H9 (cell line): ENCODE results near the gene DGCR8. TPM values are rescaled to one million over a fixed set of nuclear protein-coding genes. Genes with fewer than 3 reads are reported as not detected.

ENCODE experiments used
- DNase-seq: peaks from one replicate; pipeline ENCODE4 v3.0.0-alpha.2; 2017
- H2AFZ ChIP-seq: one replicate; pipeline ENCODE4 v1.6.1; 2013; ENCODE audit warnings: mild to moderate bottlenecking, low read length, control low read depth, moderate library complexity
- H2AK5ac ChIP-seq: 2 replicates; pipeline ENCODE4 v1.6.1; 2013; ENCODE audit warnings: low read length, control low read depth, mixed read lengths; ENCODE audit not compliant: insufficient read length
- H2BK120ac ChIP-seq: one replicate; pipeline ENCODE4 v1.6.1; 2013; ENCODE audit warnings: low read depth, mild to moderate bottlenecking, low read length, control low read depth, inconsistent platforms; ENCODE audit not compliant: poor library complexity, severe bottlenecking
- H2BK12ac ChIP-seq: 2 replicates; pipeline ENCODE4 v1.6.1; 2013; ENCODE audit warnings: low read length, control low read depth, mixed read lengths, low read depth; ENCODE audit not compliant: insufficient read length
- H2BK15ac ChIP-seq: 2 replicates; pipeline ENCODE4 v1.6.1; 2013; ENCODE audit warnings: low read depth, low read length, control low read depth
- H2BK20ac ChIP-seq: one replicate; pipeline ENCODE4 v1.6.1; 2013; ENCODE audit warnings: low read depth, mild to moderate bottlenecking, low read length, control low read depth, inconsistent platforms; ENCODE audit not compliant: poor library complexity, severe bottlenecking
- H2BK5ac ChIP-seq: 2 replicates; pipeline ENCODE4 v1.6.1; 2013; ENCODE audit warnings: low read length, control low read depth, mixed read lengths; ENCODE audit not compliant: insufficient read length
- H3K14ac ChIP-seq: 2 replicates; pipeline ENCODE4 v1.6.1; 2013; ENCODE audit warnings: low read length, control low read depth; ENCODE audit not compliant: insufficient read depth
- H3K18ac ChIP-seq: 2 replicates; pipeline ENCODE4 v1.6.1; 2013; ENCODE audit warnings: low read depth, mild to moderate bottlenecking, mixed read lengths, low read length, control low read depth; ENCODE audit not compliant: insufficient read length
- H3K23ac ChIP-seq: 2 replicates; pipeline ENCODE4 v1.6.1; 2013; ENCODE audit warnings: low read length, control low read depth, mixed read lengths, low read depth; ENCODE audit not compliant: insufficient read length
- H3K23me2 ChIP-seq: 2 replicates; pipeline ENCODE4 v1.6.1; 2013; ENCODE audit warnings: low read depth, mild to moderate bottlenecking, mixed read lengths, low read length, control low read depth; ENCODE audit not compliant: insufficient read length, poor library complexity, severe bottlenecking
- H3K27ac ChIP-seq: 2 replicates; pipeline ENCODE4 v1.5.1; 2013; ENCODE audit warnings: low read length, control low read depth, mixed read lengths, low read depth; ENCODE audit not compliant: insufficient read length
- H3K27me3 ChIP-seq: 2 replicates; pipeline ENCODE4 v1.6.1; 2013; ENCODE audit warnings: low read length, control low read depth, inconsistent platforms; ENCODE audit not compliant: insufficient read depth
- H3K4ac ChIP-seq: 2 replicates; pipeline ENCODE4 v1.6.1; 2013; ENCODE audit warnings: low read depth, mild to moderate bottlenecking, control low read depth, inconsistent platforms, low read length, moderate library complexity
- H3K4me1 ChIP-seq: 2 replicates; pipeline ENCODE4 v1.6.1; 2013; ENCODE audit warnings: low read length, control low read depth, inconsistent platforms; ENCODE audit not compliant: insufficient read depth
- H3K4me2 ChIP-seq: 2 replicates; pipeline ENCODE4 v1.6.1; 2013; ENCODE audit warnings: low read length, control low read depth, mixed read lengths; ENCODE audit not compliant: insufficient read length, insufficient read depth
- H3K56ac ChIP-seq: 2 replicates; pipeline ENCODE4 v1.6.1; 2013; ENCODE audit warnings: low read depth, mild to moderate bottlenecking, mixed read lengths, low read length, control low read depth; ENCODE audit not compliant: insufficient read length
- H3K79me1 ChIP-seq: 2 replicates; pipeline ENCODE4 v1.6.1; 2013; ENCODE audit warnings: low read depth, mild to moderate bottlenecking, moderate library complexity, low read length, control low read depth, inconsistent platforms; ENCODE audit not compliant: insufficient read depth, poor library complexity, severe bottlenecking
- H3K79me2 ChIP-seq: 2 replicates; pipeline ENCODE4 v1.6.1; 2013; ENCODE audit warnings: low read length, control low read depth, inconsistent platforms; ENCODE audit not compliant: insufficient read depth
- H3K9ac ChIP-seq: 2 replicates; pipeline ENCODE4 v1.6.1; 2013; ENCODE audit warnings: low read length, control low read depth, mixed read lengths; ENCODE audit not compliant: insufficient read length; ENCODE audit errors: extremely low read depth
- H3K9me3 ChIP-seq: one replicate; pipeline ENCODE4 v1.6.1; 2013; ENCODE audit warnings: low read depth, low read length, inconsistent platforms; ENCODE audit not compliant: control insufficient read depth
- H3T11ph ChIP-seq: one replicate; pipeline ENCODE4 v1.6.1; 2013; ENCODE audit warnings: mild to moderate bottlenecking, low read length, control low read depth, inconsistent platforms
- H4K20me1 ChIP-seq: one replicate; pipeline ENCODE4 v1.6.1; 2013; ENCODE audit not compliant: control insufficient read depth, insufficient read length, insufficient read depth
- H4K5ac ChIP-seq: 2 replicates; pipeline ENCODE4 v1.6.1; 2013; ENCODE audit warnings: low read depth, mild to moderate bottlenecking, mixed read lengths, low read length, control low read depth; ENCODE audit not compliant: insufficient read length
- H4K8ac ChIP-seq: replicated peaks from 2 replicates; pipeline ENCODE4 v1.6.1; 2013; ENCODE audit warnings: low read length, control low read depth, mixed read lengths, low read depth; ENCODE audit not compliant: insufficient read length
- H4K91ac ChIP-seq: 2 replicates; pipeline ENCODE4 v1.6.1; 2013; ENCODE audit warnings: low read depth, mild to moderate bottlenecking, moderate library complexity, mixed read lengths, low read length, control low read depth; ENCODE audit not compliant: insufficient read length
- H3K27ac Mint-ChIP-seq, 3 experiments: 2 replicates in 2 of 3; 3 replicates in 1 of 3; pipeline ENCODE4 v1.8.0; 2020 to 2021; ENCODE audit warnings: mixed read lengths in 3 of 3, mild to moderate bottlenecking in 1 of 3, moderate library complexity in 1 of 3
- H3K27me3 Mint-ChIP-seq: 2 replicates; pipeline ENCODE4 v1.8.0; 2021; ENCODE audit warnings: low read depth, mild to moderate bottlenecking, moderate library complexity, mixed read lengths
- H3K36me3 Mint-ChIP-seq, 3 experiments: 2 replicates in 2 of 3; 3 replicates in 1 of 3; pipeline ENCODE4 v1.8.0; 2020 to 2021; ENCODE audit warnings: low read depth in 3 of 3, mixed read lengths in 3 of 3; ENCODE audit not compliant: insufficient read depth in 1 of 3
- H3K4me1 Mint-ChIP-seq, 2 experiments: 2 replicates each; pipeline ENCODE4 v1.8.0; 2020; ENCODE audit warnings: mixed read lengths in 2 of 2
- H3K4me3 Mint-ChIP-seq, 2 experiments: 2 replicates in 1 of 2; 3 replicates in 1 of 2; pipeline ENCODE4 v1.8.0; 2020 to 2021; ENCODE audit warnings: mild to moderate bottlenecking in 2 of 2, mixed read lengths in 2 of 2, moderate library complexity in 1 of 2
- H3K9me3 Mint-ChIP-seq, 2 experiments: 2 replicates in 1 of 2; 3 replicates in 1 of 2; pipeline ENCODE4 v1.8.0; 2020; ENCODE audit warnings: mild to moderate bottlenecking in 2 of 2, mixed read lengths in 2 of 2, moderate library complexity in 1 of 2
- WGBS: extraction: QIAGEN DNeasy Blood & Tissue Kit; methylation state at CpG from one replicate; pipeline ENCODE4 v1.1.7; 2013; ENCODE audit warnings: missing lambda C conversion rate, low lambda C conversion rate, mixed read lengths; ENCODE audit not compliant: insufficient read length; ENCODE audit errors: extremely low coverage; 5-methylcytosine and 5-hydroxymethylcytosine counted together
- total RNA-seq: library from RNA; stranded (reverse); gene quantifications from 2 replicates; pipeline ENCODE4 v1.2.1, GENCODE V29; 2021
- TF ChIP-seq, protein P1 (sequence below): fragments of 200-600 bp; sonication (generic); conservative IDR thresholded peaks from 3 replicates; pipeline ENCODE4 v1.8.0; 2021; ENCODE audit warnings: antibody characterized with exemption, mild to moderate bottlenecking

DGCR8 gene
- total RNA-seq, 1 experiment from 2014 or later: 74.5 TPM

GRCh38 chr22:20128619-20128901 lies 48.5 kb downstream of the DGCR8 start:
- TF ChIP-seq, protein P1, sequence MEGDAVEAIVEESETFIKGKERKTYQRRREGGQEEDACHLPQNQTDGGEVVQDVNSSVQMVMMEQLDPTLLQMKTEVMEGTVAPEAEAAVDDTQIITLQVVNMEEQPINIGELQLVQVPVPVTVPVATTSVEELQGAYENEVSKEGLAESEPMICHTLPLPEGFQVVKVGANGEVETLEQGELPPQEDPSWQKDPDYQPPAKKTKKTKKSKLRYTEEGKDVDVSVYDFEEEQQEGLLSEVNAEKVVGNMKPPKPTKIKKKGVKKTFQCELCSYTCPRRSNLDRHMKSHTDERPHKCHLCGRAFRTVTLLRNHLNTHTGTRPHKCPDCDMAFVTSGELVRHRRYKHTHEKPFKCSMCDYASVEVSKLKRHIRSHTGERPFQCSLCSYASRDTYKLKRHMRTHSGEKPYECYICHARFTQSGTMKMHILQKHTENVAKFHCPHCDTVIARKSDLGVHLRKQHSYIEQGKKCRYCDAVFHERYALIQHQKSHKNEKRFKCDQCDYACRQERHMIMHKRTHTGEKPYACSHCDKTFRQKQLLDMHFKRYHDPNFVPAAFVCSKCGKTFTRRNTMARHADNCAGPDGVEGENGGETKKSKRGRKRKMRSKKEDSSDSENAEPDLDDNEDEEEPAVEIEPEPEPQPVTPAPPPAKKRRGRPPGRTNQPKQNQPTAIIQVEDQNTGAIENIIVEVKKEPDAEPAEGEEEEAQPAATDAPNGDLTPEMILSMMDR: no peak
- Histone ChIP-seq H3K18ac (no peak overlapping the region), H2BK20ac (no peak overlapping the region), H3K9me3 (no peaks in the 10 kb centered on the region), H3K27ac (no peak overlapping the region), H3K79me2 (no peaks in the 10 kb centered on the region; the same call in 1 of the 2 replicates), H3K27me3 (no peaks in the 10 kb centered on the region), H4K5ac (no peak overlapping the region), H2AK5ac (no peak overlapping the region), H4K20me1 (peaks cover 2% of the 10 kb centered on the region), H2BK12ac (no peak overlapping the region), H3K9ac (no peak overlapping the region), H2BK120ac (no peak overlapping the region), H3K4ac (no peak overlapping the region), H2BK5ac (no peak overlapping the region), H3K4me1 (no peaks in the 10 kb centered on the region), H2BK15ac (no peak overlapping the region), H2AFZ (no peak overlapping the region), H3K79me1 (peaks cover 3% of the 10 kb centered on the region), H3T11ph (no peak overlapping the region), H3K4me2 (no peak overlapping the region), H3K14ac (no peak overlapping the region), H3K23me2 (peaks cover 4% of the 10 kb centered on the region), H3K56ac (no peak overlapping the region), H4K91ac (no peak overlapping the region), H3K23ac (no peak overlapping the region), H4K8ac (no peak overlapping the region)
- no peaks in the 10 kb centered on the region; the same call in 1 of the 2 replicates for H3K27me3 Mint-ChIP-seq
- peak overlapping the region; percentile 48 to 74 (median 55); a peak in 3 of 7 replicates for H3K27ac Mint-ChIP-seq
- H3K4me1 Mint-ChIP-seq: peaks cover 5 to 8% of the 10 kb centered on the region in 2 experiments
- no CpG with 5 or more reads among the region's 2 CpGs for WGBS
- peaks cover 22 to 47% (median 42%) of the 10 kb centered on the region in 3 experiments; a peak in 6 of 7 replicates for H3K36me3 Mint-ChIP-seq
- DNase-seq: no peak
- H3K9me3 Mint-ChIP-seq: no peaks in the 10 kb centered on the region
- peak overlapping the region in 1 of 2 experiments; percentile 7; a peak in 1 of 5 replicates for H3K4me3 Mint-ChIP-seq
